Caco-2 (cell line): ENCODE measurements around the gene CCT5. TPM values are rescaled to one million over a fixed set of nuclear protein-coding genes. Genes with fewer than 3 reads are reported as not detected.

ENCODE experiments used
- BruUV-seq: library from RNA; stranded (reverse); fragments of 400-500 nt; replicated peaks from 2 replicates; lab custom pipeline; 2021; lab: Mats Ljungman, UMichigan
- CTCF ChIA-PET: fragments of 300-600 bp; sonication (Branson Sonifier 250); formaldehyde crosslinking; loops from one replicate; lab custom pipeline; 2022; ENCODE audit warnings: antibody characterized with exemption; lab: Charles Lee
- POLR2A ChIA-PET: fragments of 300-600 bp; sonication (Branson Sonifier 250); formaldehyde crosslinking; loops from one replicate; lab custom pipeline; 2022; ENCODE audit warnings: antibody characterized with exemption; lab: Charles Lee
- DNase-seq, 2 experiments: peaks; one replicate each; pipeline versions ENCODE4 v3.0.0 to v3.0.0-alpha.2; 2020 to 2022
- H3K27me3 ChIP-seq: replicated peaks from 2 replicates; pipeline ENCODE4 v1.6.0; 2011; ENCODE audit warnings: low read length; ENCODE audit not compliant: control insufficient read depth, insufficient read depth
- H3K36me3 ChIP-seq: 2 replicates; pipeline ENCODE4 v1.5.1; 2011; ENCODE audit warnings: low read length; ENCODE audit not compliant: control insufficient read depth, insufficient read depth
- H3K4me1 ChIP-seq: fragments of 250-450 bp; sonication (Bioruptor Pico); 2 replicates; pipeline ENCODE4 v1.5.1; 2020; ENCODE audit warnings: mild to moderate bottlenecking
- H3K4me3 ChIP-seq: 2 replicates; pipeline ENCODE4 v1.5.1; 2011; ENCODE audit warnings: low read depth, mild to moderate bottlenecking, control low read depth, low read length
- H3K9me3 ChIP-seq: fragments of 250-450 bp; sonication (Bioruptor Pico); 2 replicates; pipeline ENCODE4 v1.5.1; 2020; ENCODE audit warnings: mild to moderate bottlenecking, moderate library complexity
- H3K27ac Mint-ChIP-seq: one replicate; pipeline ENCODE4 v1.8.0; 2022; ENCODE audit warnings: mixed read lengths; ENCODE audit not compliant: unreplicated experiment
- H3K27me3 Mint-ChIP-seq: one replicate; pipeline ENCODE4 v1.8.0; 2022; ENCODE audit warnings: mixed read lengths; ENCODE audit not compliant: insufficient read depth, unreplicated experiment
- H3K36me3 Mint-ChIP-seq: one replicate; pipeline ENCODE4 v1.8.0; 2022; ENCODE audit warnings: mild to moderate bottlenecking, mixed read lengths; ENCODE audit not compliant: insufficient read depth, unreplicated experiment
- H3K4me1 Mint-ChIP-seq: one replicate; pipeline ENCODE4 v1.8.0; 2022; ENCODE audit warnings: low read depth, mixed read lengths; ENCODE audit not compliant: unreplicated experiment
- H3K4me3 Mint-ChIP-seq: one replicate; pipeline ENCODE4 v1.8.0; 2022; ENCODE audit warnings: mild to moderate bottlenecking, moderate library complexity, mixed read lengths; ENCODE audit not compliant: unreplicated experiment
- H3K9me3 Mint-ChIP-seq: one replicate; pipeline ENCODE4 v1.8.0; 2022; ENCODE audit warnings: mixed read lengths; ENCODE audit not compliant: unreplicated experiment
- intact Hi-C: fragments of 100-400 bp; cut with micrococcal nuclease; formaldehyde crosslinking; loops from one replicate; pipeline ENCODE4 v1.10.0; 2022; ENCODE audit not compliant: unreplicated experiment
- total RNA-seq: library from RNA; stranded (reverse); gene quantifications from 2 replicates; pipeline ENCODE4 v1.2.3, GENCODE V29; 2022
- TF ChIP-seq, protein P1 (sequence below), 2 experiments: fragments of 200-600 bp in 1 of 2; IDR thresholded peaks; 1 replicate in 1 of 2; 2 replicates in 1 of 2; pipeline versions ENCODE4 v1.5.1 to v1.8.0; 2011 to 2022; ENCODE audit warnings: antibody characterized with exemption in 1 of 2, control low read depth in 1 of 2, inconsistent platforms in 1 of 2, low read depth in 1 of 2, low read length in 1 of 2, mild to moderate bottlenecking in 1 of 2, moderate library complexity in 1 of 2; ENCODE audit not compliant: insufficient read depth in 1 of 2, severe bottlenecking in 1 of 2, unreplicated experiment in 1 of 2

The CCT5 gene
- total RNA-seq, 1 experiment from 2014 or later, result 462 TPM

DNA sequence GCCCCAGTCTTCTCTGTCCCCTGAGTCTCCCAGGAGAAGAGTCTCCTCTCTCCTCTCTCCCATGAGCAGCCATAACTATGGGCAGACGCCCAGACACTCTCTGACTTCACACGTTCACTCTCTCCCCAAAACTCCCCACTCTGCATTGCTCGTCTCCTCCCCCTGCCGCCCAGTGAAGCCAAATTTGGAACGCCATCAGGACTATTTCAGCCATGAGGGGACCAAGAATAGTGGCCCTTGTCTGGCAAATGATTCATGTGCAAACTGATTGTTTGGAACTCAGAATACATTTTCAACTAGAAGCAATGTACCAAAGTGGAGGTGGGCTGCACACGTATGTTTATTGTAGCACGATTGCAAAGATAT is 36.8 kb downstream of the CCT5 start:
- no peaks in the 10 kb centered on the region for H3K36me3 ChIP-seq
- H3K4me3 Mint-ChIP-seq, result no peak overlapping the region
- no TSS peak for BruUV-seq
- H3K4me3 ChIP-seq, result no peak overlapping the region
- CTCF ChIA-PET, result interaction anchor here (0.6 kb wide), 1 partner anchor 1344 kb away, joined by 4 read pairs; no protein-coding TSS in a partner anchor
- POLR2A ChIA-PET, result no interaction called here
- H3K27ac Mint-ChIP-seq, result no peak overlapping the region
- no peaks in the 10 kb centered on the region for H3K4me1 ChIP-seq
- no peaks in the 10 kb centered on the region for H3K27me3 Mint-ChIP-seq
- H3K27me3 ChIP-seq, result no peaks in the 10 kb centered on the region
- no peaks in the 10 kb centered on the region for H3K4me1 Mint-ChIP-seq
- TF ChIP-seq, protein P1, sequence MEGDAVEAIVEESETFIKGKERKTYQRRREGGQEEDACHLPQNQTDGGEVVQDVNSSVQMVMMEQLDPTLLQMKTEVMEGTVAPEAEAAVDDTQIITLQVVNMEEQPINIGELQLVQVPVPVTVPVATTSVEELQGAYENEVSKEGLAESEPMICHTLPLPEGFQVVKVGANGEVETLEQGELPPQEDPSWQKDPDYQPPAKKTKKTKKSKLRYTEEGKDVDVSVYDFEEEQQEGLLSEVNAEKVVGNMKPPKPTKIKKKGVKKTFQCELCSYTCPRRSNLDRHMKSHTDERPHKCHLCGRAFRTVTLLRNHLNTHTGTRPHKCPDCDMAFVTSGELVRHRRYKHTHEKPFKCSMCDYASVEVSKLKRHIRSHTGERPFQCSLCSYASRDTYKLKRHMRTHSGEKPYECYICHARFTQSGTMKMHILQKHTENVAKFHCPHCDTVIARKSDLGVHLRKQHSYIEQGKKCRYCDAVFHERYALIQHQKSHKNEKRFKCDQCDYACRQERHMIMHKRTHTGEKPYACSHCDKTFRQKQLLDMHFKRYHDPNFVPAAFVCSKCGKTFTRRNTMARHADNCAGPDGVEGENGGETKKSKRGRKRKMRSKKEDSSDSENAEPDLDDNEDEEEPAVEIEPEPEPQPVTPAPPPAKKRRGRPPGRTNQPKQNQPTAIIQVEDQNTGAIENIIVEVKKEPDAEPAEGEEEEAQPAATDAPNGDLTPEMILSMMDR (IDR thresholded peaks at IDR 0.05; ENCODE audit: insufficient read depth in 1 of 2, low read depth in 1 of 2, low read length in 1 of 2, severe bottlenecking in 1 of 2, unreplicated experiment in 1 of 2), result no peak
- no peaks in the 10 kb centered on the region for H3K36me3 Mint-ChIP-seq
- intact Hi-C loops, result no loop called here
- H3K9me3 Mint-ChIP-seq, result no peaks in the 10 kb centered on the region
- DNase-seq, result no peak
- H3K9me3 ChIP-seq, result no peaks in the 10 kb centered on the region

- Histone ChIP-seq H3K27me3 (no peaks in the 10 kb centered on the region), H3K4me1 (no peaks in the 10 kb centered on the region), H3K4me3 (no peak overlapping the region), H3K36me3 (no peaks in the 10 kb centered on the region), H3K9me3 (no peaks in the 10 kb centered on the region)
- no peak overlapping the region for H3K4me3 Mint-ChIP-seq
- intact Hi-C loops, result no loop called here
- no TSS peak for BruUV-seq
- H3K27ac Mint-ChIP-seq, result no peak overlapping the region
- TF ChIP-seq, protein P1 (IDR thresholded peaks at IDR 0.05; ENCODE audit: insufficient read depth in 1 of 2, low read depth in 1 of 2, low read length in 1 of 2, severe bottlenecking in 1 of 2, unreplicated experiment in 1 of 2), result no peak
- H3K27me3 Mint-ChIP-seq, result no peaks in the 10 kb centered on the region
- H3K36me3 Mint-ChIP-seq, result no peaks in the 10 kb centered on the region
- no peaks in the 10 kb centered on the region for H3K4me1 Mint-ChIP-seq
- POLR2A ChIA-PET, result no interaction called here
- H3K9me3 Mint-ChIP-seq, result no peaks in the 10 kb centered on the region
- no peak for DNase-seq
- CTCF ChIA-PET, result no interaction called here
Measured at GRCh38 chr5:10288592-10289219, 38.6 kb downstream of the CCT5 start.

- TF ChIP-seq, protein P1 (IDR thresholded peaks at IDR 0.05; ENCODE audit: insufficient read depth in 1 of 2, low read depth in 1 of 2, low read length in 1 of 2, severe bottlenecking in 1 of 2, unreplicated experiment in 1 of 2), result no peak
- Histone ChIP-seq H3K27me3 (no peaks in the 10 kb centered on the region), H3K36me3 (no peaks in the 10 kb centered on the region), H3K9me3 (no peaks in the 10 kb centered on the region), H3K4me3 (no peak overlapping the region), H3K4me1 (no peaks in the 10 kb centered on the region)
- Mint-ChIP-seq H3K4me1 (no peaks in the 10 kb centered on the region), H3K27ac (no peak overlapping the region), H3K9me3 (no peaks in the 10 kb centered on the region), H3K27me3 (no peaks in the 10 kb centered on the region), H3K36me3 (no peaks in the 10 kb centered on the region), H3K4me3 (no peak overlapping the region)
- BruUV-seq, result no TSS peak
- DNase-seq, result no peak
- ChIA-PET POLR2A (no interaction called here), CTCF (no interaction called here)
- intact Hi-C loops, result no loop called here
Measured at GRCh38 chr5:10289353-10289752, 39.3 kb downstream of the CCT5 start.
